SH-SY5Y (cell line): ENCODE results near the gene SLC35G3.

Source experiments
- GATA2 ChIP-seq: IDR thresholded peaks from 2 replicates; pipeline ENCODE4 v1.6.1; 2011; ENCODE audit warnings: mild to moderate bottlenecking, low read depth, low read length
- GATA3 ChIP-seq: IDR thresholded peaks from 2 replicates; pipeline ENCODE4 v1.6.1; 2011; ENCODE audit warnings: low read depth, mild to moderate bottlenecking, low read length, moderate library complexity

- TF ChIP-seq GATA3 (no peak), GATA2 (no peak)
Observed at GRCh38 chr17:35242158-35242804, 48.1 kb upstream of the SLC35G3 start.
